ENCODE results near the gene ZDHHC4.

- TF ChIP-seq, protein P1, sequence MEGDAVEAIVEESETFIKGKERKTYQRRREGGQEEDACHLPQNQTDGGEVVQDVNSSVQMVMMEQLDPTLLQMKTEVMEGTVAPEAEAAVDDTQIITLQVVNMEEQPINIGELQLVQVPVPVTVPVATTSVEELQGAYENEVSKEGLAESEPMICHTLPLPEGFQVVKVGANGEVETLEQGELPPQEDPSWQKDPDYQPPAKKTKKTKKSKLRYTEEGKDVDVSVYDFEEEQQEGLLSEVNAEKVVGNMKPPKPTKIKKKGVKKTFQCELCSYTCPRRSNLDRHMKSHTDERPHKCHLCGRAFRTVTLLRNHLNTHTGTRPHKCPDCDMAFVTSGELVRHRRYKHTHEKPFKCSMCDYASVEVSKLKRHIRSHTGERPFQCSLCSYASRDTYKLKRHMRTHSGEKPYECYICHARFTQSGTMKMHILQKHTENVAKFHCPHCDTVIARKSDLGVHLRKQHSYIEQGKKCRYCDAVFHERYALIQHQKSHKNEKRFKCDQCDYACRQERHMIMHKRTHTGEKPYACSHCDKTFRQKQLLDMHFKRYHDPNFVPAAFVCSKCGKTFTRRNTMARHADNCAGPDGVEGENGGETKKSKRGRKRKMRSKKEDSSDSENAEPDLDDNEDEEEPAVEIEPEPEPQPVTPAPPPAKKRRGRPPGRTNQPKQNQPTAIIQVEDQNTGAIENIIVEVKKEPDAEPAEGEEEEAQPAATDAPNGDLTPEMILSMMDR (IDR thresholded peaks at IDR 0.05 in 2 of 3, conservative IDR thresholded peaks at IDR 0.05 in 1 of 3; ENCODE audit: control insufficient read depth in 2 of 3, extremely low read depth in 1 of 3, insufficient read depth in 1 of 3, low read depth in 3 of 3, low read length in 3 of 3), result no peak
- TF ChIP-seq EZH2 (IDR thresholded peaks at IDR 0.05; ENCODE audit: borderline replicate concordance, control insufficient read depth, low read depth, low read length), result no peak
- no peak for TF ChIP-seq WRNIP1 (IDR thresholded peaks at IDR 0.05; ENCODE audit: borderline replicate concordance, low read depth, low read length)
- TF ChIP-seq EGR1 (IDR thresholded peaks at IDR 0.05; ENCODE audit: borderline replicate concordance in 1 of 2, low read depth in 2 of 2, low read length in 2 of 2), result no peak
- TF ChIP-seq HDAC2 (IDR thresholded peaks at IDR 0.05), result no peak
- no peak for TF ChIP-seq POLR2AphosphoS5 (IDR thresholded peaks at IDR 0.05; ENCODE audit: low read length)
- no peak for TF ChIP-seq MYC (IDR thresholded peaks at IDR 0.05; ENCODE audit: insufficient read depth, insufficient read length, insufficient replicate concordance, low read length, severe bottlenecking)
- TF ChIP-seq SUPT20H (IDR thresholded peaks at IDR 0.05; ENCODE audit: borderline replicate concordance, control insufficient read depth, low read depth, low read length), result no peak
- TF ChIP-seq SREBF1 (IDR thresholded peaks at IDR 0.05; ENCODE audit: low read length), result no peak
- no peak for TF ChIP-seq NR2C2 (IDR thresholded peaks at IDR 0.05; ENCODE audit: borderline replicate concordance, control insufficient read depth, insufficient read length, low read depth)
- TF ChIP-seq, protein P2, sequence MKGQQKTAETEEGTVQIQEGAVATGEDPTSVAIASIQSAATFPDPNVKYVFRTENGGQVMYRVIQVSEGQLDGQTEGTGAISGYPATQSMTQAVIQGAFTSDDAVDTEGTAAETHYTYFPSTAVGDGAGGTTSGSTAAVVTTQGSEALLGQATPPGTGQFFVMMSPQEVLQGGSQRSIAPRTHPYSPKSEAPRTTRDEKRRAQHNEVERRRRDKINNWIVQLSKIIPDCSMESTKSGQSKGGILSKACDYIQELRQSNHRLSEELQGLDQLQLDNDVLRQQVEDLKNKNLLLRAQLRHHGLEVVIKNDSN (IDR thresholded peaks at IDR 0.05; ENCODE audit: borderline replicate concordance, extremely low read length, insufficient read depth, low read depth, low read length), result no peak
- no peak for TF ChIP-seq TAF1 (IDR thresholded peaks at IDR 0.05; ENCODE audit: borderline replicate concordance, low read depth, low read length)
- TF ChIP-seq POLR2A (IDR thresholded peaks at IDR 0.05; ENCODE audit: low read depth, low read length), result no peak
- no peak for TF ChIP-seq BCL3 (IDR thresholded peaks at IDR 0.05; ENCODE audit: borderline replicate concordance, insufficient read depth, low read depth, low read length, poor library complexity, severe bottlenecking)
Observed at GRCh38 chr7:6589151-6589828, 12.0 kb downstream of the ZDHHC4 start.
